DOHH2 (cell line): Measurements from ENCODE around the gene F8.

ENCODE experiments used
- EZH2phosphoT487 ChIP-seq: fragments of 200-600 bp; sonication (generic); IDR thresholded peaks from 2 replicates; pipeline ENCODE4 v1.6.1; 2017; ENCODE audit warnings: borderline replicate concordance, mild to moderate bottlenecking, antibody characterized with exemption, low read length, moderate library complexity, mixed read lengths
- TF ChIP-seq, protein P1 (sequence below): fragments of 200-600 bp; sonication (generic); IDR thresholded peaks from one replicate; pipeline ENCODE4 v1.5.1; 2014; ENCODE audit warnings: antibody characterized with exemption, mild to moderate bottlenecking, low read depth, low read length; ENCODE audit not compliant: poor library complexity, severe bottlenecking

DNA sequence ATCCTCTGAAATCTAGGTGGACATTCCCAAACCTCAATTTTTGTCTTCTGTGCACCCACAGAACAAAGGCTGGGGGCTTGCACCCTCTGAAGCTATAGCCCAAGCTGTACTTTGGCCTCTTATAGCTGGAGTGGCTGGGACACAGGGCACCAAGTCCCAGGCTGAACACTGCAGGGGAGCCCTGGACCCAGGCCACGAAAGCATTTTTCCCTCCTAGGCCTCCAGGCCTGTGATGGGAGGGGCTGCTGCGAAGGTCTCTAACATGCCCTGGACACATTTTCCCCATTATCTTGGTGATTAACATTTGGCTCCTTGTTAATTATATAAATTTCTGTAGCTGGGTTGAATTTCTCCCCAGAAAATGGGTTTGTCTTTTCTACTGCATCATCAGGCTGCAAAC lies 108.5 kb downstream of the F8 start:
- TF ChIP-seq, protein P1, sequence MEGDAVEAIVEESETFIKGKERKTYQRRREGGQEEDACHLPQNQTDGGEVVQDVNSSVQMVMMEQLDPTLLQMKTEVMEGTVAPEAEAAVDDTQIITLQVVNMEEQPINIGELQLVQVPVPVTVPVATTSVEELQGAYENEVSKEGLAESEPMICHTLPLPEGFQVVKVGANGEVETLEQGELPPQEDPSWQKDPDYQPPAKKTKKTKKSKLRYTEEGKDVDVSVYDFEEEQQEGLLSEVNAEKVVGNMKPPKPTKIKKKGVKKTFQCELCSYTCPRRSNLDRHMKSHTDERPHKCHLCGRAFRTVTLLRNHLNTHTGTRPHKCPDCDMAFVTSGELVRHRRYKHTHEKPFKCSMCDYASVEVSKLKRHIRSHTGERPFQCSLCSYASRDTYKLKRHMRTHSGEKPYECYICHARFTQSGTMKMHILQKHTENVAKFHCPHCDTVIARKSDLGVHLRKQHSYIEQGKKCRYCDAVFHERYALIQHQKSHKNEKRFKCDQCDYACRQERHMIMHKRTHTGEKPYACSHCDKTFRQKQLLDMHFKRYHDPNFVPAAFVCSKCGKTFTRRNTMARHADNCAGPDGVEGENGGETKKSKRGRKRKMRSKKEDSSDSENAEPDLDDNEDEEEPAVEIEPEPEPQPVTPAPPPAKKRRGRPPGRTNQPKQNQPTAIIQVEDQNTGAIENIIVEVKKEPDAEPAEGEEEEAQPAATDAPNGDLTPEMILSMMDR: no peak
- no peak for TF ChIP-seq EZH2phosphoT487
